ENCODE measurements around the gene ABCD2.
"Not testable (repeated sequence)": the region's sequence is repeated elsewhere in the genome, so short reads cannot be mapped to it uniquely, and the experiment has no call there.

The ABCD2 gene

GRCh38 chr12:39619660-39620433 is at the start of gene ABCD2:
TSS of gene ABCD2 (minus strand) at chr12:39619803. CDS start at chr12:39619615, 188 bp downstream.
- ATAC-seq, result peak; percentile 62
- DNase-seq, result peak; percentile 68

GRCh38 chr12:39660101-39660500 is 40.5 kb upstream of the ABCD2 start:
- no peak for ATAC-seq
- no peak for DNase-seq

- DNase-seq, result no peak
- no peak for ATAC-seq
Observed at GRCh38 chr12:39647383-39647782, 27.8 kb upstream of the ABCD2 start.

- ATAC-seq (no peak), DNase-seq (no peak)
Observed at GRCh38 chr12:39646963-39647362, 27.4 kb upstream of the ABCD2 start.

- no peak for ATAC-seq
Observed at GRCh38 chr12:39643052-39643451, 23.4 kb upstream of the ABCD2 start.

GRCh38 chr12:39638840-39639239 is 19.2 kb upstream of the ABCD2 start:
- no peak for DNase-seq
- ATAC-seq, result no peak

More at GRCh38 chr12:39643052-39643451, 23.4 kb upstream of the ABCD2 start:
- no peak for DNase-seq

GRCh38 chr12:39638178-39638577 is 18.6 kb upstream of the ABCD2 start:
- ATAC-seq, result no peak
- no peak for DNase-seq

- ATAC-seq (no peak), DNase-seq (no peak)
Observed at GRCh38 chr12:39632670-39633069, 13.1 kb upstream of the ABCD2 start.

GRCh38 chr12:39628836-39629235 is 9.2 kb upstream of the ABCD2 start:
- peak; percentile 65 for ATAC-seq
- DNase-seq, result no peak

- ATAC-seq (peak; percentile 70), DNase-seq (no peak)
Observed at GRCh38 chr12:39627914-39628313, 8.3 kb upstream of the ABCD2 start.

- no peak for ATAC-seq
- no peak for DNase-seq
Observed at GRCh38 chr12:39626033-39626814, 6.6 kb upstream of the ABCD2 start.

GRCh38 chr12:39623919-39624318 is 4.3 kb upstream of the ABCD2 start:
- ATAC-seq (no peak), DNase-seq (no peak)

GRCh38 chr12:39623160-39623559 is 3.6 kb upstream of the ABCD2 start:
- DNase-seq, ATAC-seq: not testable (repeated sequence)

GRCh38 chr12:39622306-39622705 is 2.7 kb upstream of the ABCD2 start:
- DNase-seq, result peak; percentile 28
- no peak for ATAC-seq

- ATAC-seq (no peak), DNase-seq (no peak)
Observed at GRCh38 chr12:39621670-39622069, 2.1 kb upstream of the ABCD2 start.

GRCh38 chr12:39620659-39621658 is 1.4 kb upstream of the ABCD2 start:
- ATAC-seq (peak; percentile 68), DNase-seq (peak; percentile 57)

GRCh38 chr12:39619316-39619659 is 315 bp downstream of the ABCD2 start:
- ATAC-seq (peak; percentile 8), DNase-seq (peak; percentile 28)

GRCh38 chr12:39618701-39619100 is 902 bp downstream of the ABCD2 start:
- DNase-seq, result no peak
- ATAC-seq, result no peak

GRCh38 chr12:39617887-39618286 is 1.7 kb downstream of the ABCD2 start:
- DNase-seq (no peak), ATAC-seq (no peak)

GRCh38 chr12:39616666-39617065 is 2.9 kb downstream of the ABCD2 start:
- ATAC-seq (no peak), DNase-seq (no peak)

- no peak for ATAC-seq
Observed at GRCh38 chr12:39616251-39616650, 3.4 kb downstream of the ABCD2 start.

GRCh38 chr12:39613525-39613924 is 6.1 kb downstream of the ABCD2 start:
- no peak for DNase-seq
- ATAC-seq, result no peak

More at GRCh38 chr12:39616251-39616650, 3.4 kb downstream of the ABCD2 start:
- no peak for DNase-seq
